ENCODE measurements around the gene LMF1.

DNA sequence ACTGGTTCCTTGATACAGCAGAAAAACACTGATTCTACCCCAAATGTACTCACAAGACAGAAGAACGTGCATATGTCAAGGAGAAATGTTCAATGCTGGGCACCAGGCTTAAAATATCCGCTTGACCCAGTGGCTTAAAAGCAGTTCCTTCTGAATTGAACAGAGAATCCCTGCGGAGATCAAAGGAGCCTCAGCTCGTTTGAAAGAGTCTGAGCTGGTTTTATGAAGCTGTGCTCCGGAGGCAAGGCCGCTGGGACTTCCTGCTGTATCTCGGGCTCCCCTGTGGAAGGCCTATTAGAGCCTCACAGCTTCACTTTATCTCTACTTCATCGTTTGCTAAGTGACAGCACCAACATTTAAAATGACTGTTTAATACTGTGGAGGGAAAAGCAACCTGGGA is 2.2 kb downstream of the LMF1 start:
- TF ChIP-seq POLR2A (IDR thresholded peaks at IDR 0.05; ENCODE audit: low read depth, low read length) (no peak), TAF1 (IDR thresholded peaks at IDR 0.05; ENCODE audit: low read depth, low read length) (no peak), POLR2AphosphoS5 (IDR thresholded peaks at IDR 0.05; ENCODE audit: low read depth, low read length) (no peak), SPI1 (IDR thresholded peaks at IDR 0.05; ENCODE audit: low read depth, low read length) (no peak), PAX5 (IDR thresholded peaks at IDR 0.05; ENCODE audit: insufficient read depth, low read length, severe bottlenecking) (no peak), POU2F2 (IDR thresholded peaks at IDR 0.05; ENCODE audit: low read depth, low read length) (no peak)

Data from GM12891 (cell line).